Mammary epithelial cell (primary cell): ENCODE measurements around the gene WDFY3.

Experiments
- CTCF ChIP-seq, 2 donors: IDR thresholded peaks in 1 of 2; conservative IDR thresholded peaks in 1 of 2; 2 replicates each; pipeline ENCODE4 v1.5.1; 2011 to 2012; ENCODE audit warnings: inconsistent platforms in 2 of 2, low read length in 2 of 2, mild to moderate bottlenecking in 2 of 2, control low read depth in 1 of 2, low read depth in 1 of 2; ENCODE audit not compliant: insufficient read depth in 1 of 2; ENCODE audit errors: extremely low read depth in 1 of 2
- EZH2 ChIP-seq: IDR thresholded peaks from 2 replicates; pipeline ENCODE4 v1.6.1; 2012; ENCODE audit warnings: low read length, inconsistent platforms, borderline replicate concordance

DNA sequence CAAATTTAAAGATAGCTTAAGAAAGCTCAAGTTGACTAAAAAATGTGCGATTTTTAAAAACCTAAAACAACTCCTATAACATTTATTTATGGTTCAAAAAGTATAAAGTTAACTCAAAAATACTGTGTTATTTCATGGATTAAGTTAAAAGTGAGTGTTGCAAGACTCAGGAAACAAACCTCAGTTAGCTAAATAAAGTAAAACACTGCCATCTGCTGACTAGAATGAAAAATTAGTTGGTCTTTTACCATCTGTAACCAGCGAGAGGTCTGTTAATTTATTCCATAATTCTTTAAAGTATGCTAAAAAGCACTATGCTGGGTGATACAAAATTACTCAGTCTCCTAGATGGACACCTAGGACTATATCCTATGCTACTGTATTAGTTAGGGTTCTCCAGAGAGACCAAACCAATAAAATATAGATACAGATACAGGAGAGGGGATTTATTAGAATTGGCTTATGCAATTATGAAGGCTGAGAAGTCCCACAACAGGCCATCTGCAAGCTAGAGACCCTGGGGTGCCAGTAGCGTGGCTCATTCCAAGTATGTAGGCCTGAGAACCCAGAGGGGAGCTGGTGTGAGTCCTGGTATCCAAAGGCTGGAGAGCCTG, 4.9 kb upstream of the WDFY3 start:
- TF ChIP-seq CTCF (conservative IDR thresholded peaks at IDR 0.05 in 1 of 2, IDR thresholded peaks at IDR 0.05 in 1 of 2; ENCODE audit: extremely low read depth in 1 of 2, insufficient read depth in 1 of 2, low read depth in 1 of 2, low read length in 2 of 2) (peak; percentile 45 to 47), EZH2 (no peak)
